ENCODE results near the gene SLCO3A1. TPM values are rescaled to one million over a fixed set of nuclear protein-coding genes. Genes with fewer than 3 reads are reported as not detected.

The SLCO3A1 gene
- total RNA-seq = not detected in 2 replicates
- polyA plus RNA-seq (2012) = 0.39 TPM

GRCh38 chr15:91853511-91853947 is at the start of gene SLCO3A1:
SLCO3A1 (plus strand) TSS chr15:91853708.
- DNase-seq (ENCODE audit: low read depth) = no peak

- DNase-seq (ENCODE audit: low read depth) = no peak
These were observed 46.4 kb upstream of the SLCO3A1 start for GRCh38 chr15:91807122-91807521.

GRCh38 chr15:91813924-91814323 is 39.6 kb upstream of the SLCO3A1 start:
- no peak for DNase-seq (ENCODE audit: low read depth)

GRCh38 chr15:91816942-91817341 is 36.6 kb upstream of the SLCO3A1 start:
- no peak for DNase-seq (ENCODE audit: low read depth)

- DNase-seq (ENCODE audit: low read depth) = no peak
These were observed 32.0 kb upstream of the SLCO3A1 start for GRCh38 chr15:91821458-91821857.

GRCh38 chr15:91824256-91824655 is 29.3 kb upstream of the SLCO3A1 start:
- no peak for DNase-seq (ENCODE audit: low read depth)

- no peak for DNase-seq (ENCODE audit: low read depth)
These were observed 27.1 kb upstream of the SLCO3A1 start for GRCh38 chr15:91826443-91826842.

GRCh38 chr15:91833056-91833455 is 20.5 kb upstream of the SLCO3A1 start:
- no peak for DNase-seq (ENCODE audit: low read depth)

- no peak for DNase-seq (ENCODE audit: low read depth)
These were observed 13.6 kb upstream of the SLCO3A1 start for GRCh38 chr15:91839867-91840266.

GRCh38 chr15:91841861-91842260 is 11.6 kb upstream of the SLCO3A1 start:
- DNase-seq (ENCODE audit: low read depth) = no peak

GRCh38 chr15:91844341-91844740 is 9.2 kb upstream of the SLCO3A1 start:
- no peak for DNase-seq (ENCODE audit: low read depth)

GRCh38 chr15:91844928-91845327 is 8.6 kb upstream of the SLCO3A1 start:
- DNase-seq (ENCODE audit: low read depth) = no peak

- no peak for DNase-seq (ENCODE audit: low read depth)
These were observed 7.8 kb upstream of the SLCO3A1 start for GRCh38 chr15:91845720-91846119.

- DNase-seq (ENCODE audit: low read depth) = no peak
These were observed 4.3 kb upstream of the SLCO3A1 start for GRCh38 chr15:91849180-91849579.

GRCh38 chr15:91849749-91850161 is 3.8 kb upstream of the SLCO3A1 start:
- no peak for DNase-seq (ENCODE audit: low read depth)

GRCh38 chr15:91852741-91853510 is 582 bp upstream of the SLCO3A1 start:
- DNase-seq (ENCODE audit: low read depth) = peak; percentile 12

- DNase-seq (ENCODE audit: low read depth) = no peak
These were observed 585 bp downstream of the SLCO3A1 start for GRCh38 chr15:91853948-91854638.

GRCh38 chr15:91854639-91854990 is 1.1 kb downstream of the SLCO3A1 start:
- DNase-seq (ENCODE audit: low read depth) = no peak

- no peak for DNase-seq (ENCODE audit: low read depth)
These were observed 1.7 kb downstream of the SLCO3A1 start for GRCh38 chr15:91855241-91855640.

- DNase-seq (ENCODE audit: low read depth) = no peak
These were observed 2.4 kb downstream of the SLCO3A1 start for GRCh38 chr15:91855684-91856489.

- DNase-seq (ENCODE audit: low read depth) = no peak
These were observed 3.7 kb downstream of the SLCO3A1 start for GRCh38 chr15:91857224-91857585.

GRCh38 chr15:91857772-91858171 is 4.3 kb downstream of the SLCO3A1 start:
- DNase-seq (ENCODE audit: low read depth) = no peak
